Measurements from ENCODE around the gene BCL11A. TPM values are rescaled to one million over a fixed set of nuclear protein-coding genes. Genes with fewer than 3 reads are reported as not detected.

The BCL11A gene
- total and polyA plus RNA-seq, 2 experiments from 2014 or later: 3.5 to 8.9 TPM

- H3K27ac ChIP-seq: no peak overlapping the region
- no peaks in the 10 kb centered on the region for H3F3A ChIP-seq (ENCODE audit: insufficient read depth)
- in situ Hi-C loops (cut with MboI): no loop called here
- H3K9me2 ChIP-seq (ENCODE audit: insufficient read depth): no peaks in the 10 kb centered on the region
- no peak for DNase-seq
- no peaks in the 10 kb centered on the region for H4K20me1 ChIP-seq (ENCODE audit: insufficient read depth)
- no peak overlapping the region for H3K4me3 ChIP-seq
- no peaks in the 10 kb centered on the region for H3K27me3 ChIP-seq (replicated peaks; ENCODE audit: insufficient read depth)
- H3K79me2 ChIP-seq (ENCODE audit: insufficient read depth): no peaks in the 10 kb centered on the region
- no peaks in the 10 kb centered on the region for H3K9me3 ChIP-seq (ENCODE audit: low read depth)
- H3K4me1 ChIP-seq (ENCODE audit: insufficient read depth): no peaks in the 10 kb centered on the region
- H3K4me2 ChIP-seq (ENCODE audit: unreplicated experiment): no peak overlapping the region
- H3K9ac ChIP-seq: no peak overlapping the region
- TF ChIP-seq EZH2phosphoT487 (IDR thresholded peaks at IDR 0.05; ENCODE audit: insufficient read depth, low read depth) (no peak), EZH2 (IDR thresholded peaks at IDR 0.05; ENCODE audit: insufficient read depth, poor library complexity, severe bottlenecking) (no peak)
- 90 to 91% methylated on average over 9 of the region's 9 CpGs for WGBS, 2 experiments (ENCODE audit: low coverage in 1 of 2, low lambda C conversion rate in 2 of 2, missing lambda C conversion rate in 2 of 2)
- no peaks in the 10 kb centered on the region for H3K36me3 ChIP-seq (ENCODE audit: low read depth)
- no peak overlapping the region for H2AFZ ChIP-seq
Measured at GRCh38 chr2:60526623-60527022, 26.8 kb downstream of the BCL11A start.

- Histone ChIP-seq H3K4me1 (ENCODE audit: insufficient read depth) (no peaks in the 10 kb centered on the region), H3K79me2 (ENCODE audit: insufficient read depth) (no peaks in the 10 kb centered on the region), H3F3A (ENCODE audit: insufficient read depth) (no peaks in the 10 kb centered on the region), H3K4me2 (ENCODE audit: unreplicated experiment) (no peak overlapping the region), H3K27me3 (replicated peaks; ENCODE audit: insufficient read depth) (no peaks in the 10 kb centered on the region), H3K4me3 (no peak overlapping the region), H3K9me3 (ENCODE audit: low read depth) (no peaks in the 10 kb centered on the region), H3K9me2 (ENCODE audit: insufficient read depth) (no peaks in the 10 kb centered on the region), H3K36me3 (ENCODE audit: low read depth) (no peaks in the 10 kb centered on the region), H2AFZ (no peak overlapping the region), H4K20me1 (ENCODE audit: insufficient read depth) (no peaks in the 10 kb centered on the region), H3K9ac (no peak overlapping the region), H3K27ac (no peak overlapping the region)
- 53 to 61% methylated on average over 1 of the region's 1 CpG for WGBS, 2 experiments (ENCODE audit: low coverage in 1 of 2, low lambda C conversion rate in 2 of 2, missing lambda C conversion rate in 2 of 2)
- in situ Hi-C loops (cut with MboI): no loop called here
- DNase-seq: no peak
- no peak for TF ChIP-seq EZH2 (IDR thresholded peaks at IDR 0.05; ENCODE audit: insufficient read depth, poor library complexity, severe bottlenecking)
- TF ChIP-seq EZH2phosphoT487 (IDR thresholded peaks at IDR 0.05; ENCODE audit: insufficient read depth, low read depth): no peak
Measured at GRCh38 chr2:60525899-60526298, 27.6 kb downstream of the BCL11A start.

- H3F3A ChIP-seq (ENCODE audit: insufficient read depth): peaks cover 8% of the 10 kb centered on the region
- H3K27ac ChIP-seq: no peak overlapping the region
- no peak for DNase-seq
- H3K4me2 ChIP-seq (ENCODE audit: unreplicated experiment): no peak overlapping the region
- no peak overlapping the region for H3K4me3 ChIP-seq
- H3K36me3 ChIP-seq (ENCODE audit: low read depth): no peaks in the 10 kb centered on the region
- H3K79me2 ChIP-seq (ENCODE audit: insufficient read depth): no peaks in the 10 kb centered on the region
- peaks cover 8% of the 10 kb centered on the region for H3K4me1 ChIP-seq (ENCODE audit: insufficient read depth)
- no peak overlapping the region for H2AFZ ChIP-seq
- H3K9me3 ChIP-seq (ENCODE audit: low read depth): no peaks in the 10 kb centered on the region
- 56 to 64% methylated on average over 4 of the region's 4 CpGs for WGBS, 2 experiments (ENCODE audit: low coverage in 1 of 2, low lambda C conversion rate in 2 of 2, missing lambda C conversion rate in 2 of 2)
- no peak for TF ChIP-seq EZH2phosphoT487 (IDR thresholded peaks at IDR 0.05; ENCODE audit: insufficient read depth, low read depth)
- TF ChIP-seq EZH2 (IDR thresholded peaks at IDR 0.05; ENCODE audit: insufficient read depth, poor library complexity, severe bottlenecking): no peak
- in situ Hi-C loops (cut with MboI): no loop called here
- no peaks in the 10 kb centered on the region for H3K9me2 ChIP-seq (ENCODE audit: insufficient read depth)
- no peaks in the 10 kb centered on the region for H4K20me1 ChIP-seq (ENCODE audit: insufficient read depth)
- H3K27me3 ChIP-seq (replicated peaks; ENCODE audit: insufficient read depth): no peaks in the 10 kb centered on the region
- H3K9ac ChIP-seq: no peak overlapping the region
Measured at GRCh38 chr2:60524874-60525273, 28.6 kb downstream of the BCL11A start.

GRCh38 chr2:60523963-60524362, 29.5 kb downstream of the BCL11A start:
- TF ChIP-seq EZH2phosphoT487 (IDR thresholded peaks at IDR 0.05; ENCODE audit: insufficient read depth, low read depth) (no peak), EZH2 (IDR thresholded peaks at IDR 0.05; ENCODE audit: insufficient read depth, poor library complexity, severe bottlenecking) (no peak)
- Histone ChIP-seq H3K4me3 (no peak overlapping the region), H3F3A (ENCODE audit: insufficient read depth) (peaks cover 17% of the 10 kb centered on the region), H3K9ac (no peak overlapping the region), H3K4me2 (ENCODE audit: unreplicated experiment) (no peak overlapping the region), H3K27ac (no peak overlapping the region), H3K79me2 (ENCODE audit: insufficient read depth) (no peaks in the 10 kb centered on the region), H3K9me2 (ENCODE audit: insufficient read depth) (no peaks in the 10 kb centered on the region), H3K4me1 (ENCODE audit: insufficient read depth) (peaks cover 17% of the 10 kb centered on the region), H3K36me3 (ENCODE audit: low read depth) (no peaks in the 10 kb centered on the region), H3K9me3 (ENCODE audit: low read depth) (no peaks in the 10 kb centered on the region), H4K20me1 (ENCODE audit: insufficient read depth) (no peaks in the 10 kb centered on the region), H2AFZ (no peak overlapping the region), H3K27me3 (replicated peaks; ENCODE audit: insufficient read depth) (no peaks in the 10 kb centered on the region)
- no peak for DNase-seq
- 96 to 98% methylated on average over 6 of the region's 6 CpGs for WGBS, 2 experiments (ENCODE audit: low coverage in 1 of 2, low lambda C conversion rate in 2 of 2, missing lambda C conversion rate in 2 of 2)
- in situ Hi-C loops (cut with MboI): no loop called here

GRCh38 chr2:60522462-60522861, 31.0 kb downstream of the BCL11A start:
- Histone ChIP-seq H3K36me3 (ENCODE audit: low read depth) (no peaks in the 10 kb centered on the region), H3K79me2 (ENCODE audit: insufficient read depth) (no peaks in the 10 kb centered on the region), H2AFZ (no peak overlapping the region), H3F3A (ENCODE audit: insufficient read depth) (peaks cover 28% of the 10 kb centered on the region), H4K20me1 (ENCODE audit: insufficient read depth) (no peaks in the 10 kb centered on the region), H3K27me3 (replicated peaks; ENCODE audit: insufficient read depth) (no peaks in the 10 kb centered on the region), H3K9me3 (ENCODE audit: low read depth) (no peaks in the 10 kb centered on the region), H3K27ac (no peak overlapping the region), H3K9me2 (ENCODE audit: insufficient read depth) (no peaks in the 10 kb centered on the region), H3K9ac (no peak overlapping the region), H3K4me3 (no peak overlapping the region), H3K4me2 (ENCODE audit: unreplicated experiment) (no peak overlapping the region), H3K4me1 (ENCODE audit: insufficient read depth) (peaks cover 32% of the 10 kb centered on the region)
- no peak for TF ChIP-seq EZH2 (IDR thresholded peaks at IDR 0.05; ENCODE audit: insufficient read depth, poor library complexity, severe bottlenecking)
- TF ChIP-seq EZH2phosphoT487 (IDR thresholded peaks at IDR 0.05; ENCODE audit: insufficient read depth, low read depth): no peak
- in situ Hi-C loops (cut with MboI): no loop called here
- WGBS, 2 experiments (ENCODE audit: low coverage in 1 of 2, low lambda C conversion rate in 2 of 2, missing lambda C conversion rate in 2 of 2): 63 to 79% methylated on average over 3 of the region's 3 CpGs
- DNase-seq: no peak

Measured in GM23248 (cell line).